HG02938 (cell line): ENCODE measurements around the gene RPL29.

Source experiments
- ATAC-seq: cut with Tn5 transposase; IDR thresholded peaks from one replicate; pipeline ENCODE4 v1.9.1; 2021; ENCODE audit warnings: mild to moderate bottlenecking, moderate library complexity; ENCODE audit not compliant: unreplicated experiment

Gene RPL29

GRCh38 chr3:52026041-52026440, 30.3 kb upstream of the RPL29 start:
- no peak for ATAC-seq

GRCh38 chr3:52025453-52025852, 29.8 kb upstream of the RPL29 start:
- ATAC-seq: no peak

GRCh38 chr3:52024765-52025452, 29.2 kb upstream of the RPL29 start:
- no peak for ATAC-seq

GRCh38 chr3:52023860-52024764, 28.4 kb upstream of the RPL29 start:
- ATAC-seq: no peak

- ATAC-seq: no peak
Observed at GRCh38 chr3:52023101-52023770, 27.5 kb upstream of the RPL29 start.

- ATAC-seq: no peak
Observed at GRCh38 chr3:52022323-52023100, 26.8 kb upstream of the RPL29 start.

GRCh38 chr3:52021489-52022268, 26.0 kb upstream of the RPL29 start:
- ATAC-seq: no peak

GRCh38 chr3:52020796-52021195, 25.1 kb upstream of the RPL29 start:
- ATAC-seq: no peak

GRCh38 chr3:52019352-52020080, 23.8 kb upstream of the RPL29 start:
- ATAC-seq: no peak

GRCh38 chr3:52018319-52019000, 22.8 kb upstream of the RPL29 start:
- ATAC-seq: no peak

GRCh38 chr3:52017586-52017985, 21.9 kb upstream of the RPL29 start:
- no peak for ATAC-seq

- ATAC-seq: no peak
Observed at GRCh38 chr3:52015438-52016228, 19.9 kb upstream of the RPL29 start.

GRCh38 chr3:52014613-52015012, 18.9 kb upstream of the RPL29 start:
- no peak for ATAC-seq

GRCh38 chr3:52013802-52014598, 18.3 kb upstream of the RPL29 start:
- ATAC-seq: no peak

- ATAC-seq: no peak
Observed at GRCh38 chr3:52012699-52013098, 17.0 kb upstream of the RPL29 start.

- no peak for ATAC-seq
Observed at GRCh38 chr3:52010431-52010830, 14.7 kb upstream of the RPL29 start.

GRCh38 chr3:52007291-52007690, 11.6 kb upstream of the RPL29 start:
- no peak for ATAC-seq
